ENCODE measurements around the gene GHRHR. TPM values are rescaled to one million over a fixed set of nuclear protein-coding genes. Genes with fewer than 3 reads are reported as not detected.

GHRHR gene
- total and polyA plus RNA-seq, 10 of the 15 experiments (the other 5 are each of a cell fraction or from before 2014, with no cell fraction given): not detected

DNA sequence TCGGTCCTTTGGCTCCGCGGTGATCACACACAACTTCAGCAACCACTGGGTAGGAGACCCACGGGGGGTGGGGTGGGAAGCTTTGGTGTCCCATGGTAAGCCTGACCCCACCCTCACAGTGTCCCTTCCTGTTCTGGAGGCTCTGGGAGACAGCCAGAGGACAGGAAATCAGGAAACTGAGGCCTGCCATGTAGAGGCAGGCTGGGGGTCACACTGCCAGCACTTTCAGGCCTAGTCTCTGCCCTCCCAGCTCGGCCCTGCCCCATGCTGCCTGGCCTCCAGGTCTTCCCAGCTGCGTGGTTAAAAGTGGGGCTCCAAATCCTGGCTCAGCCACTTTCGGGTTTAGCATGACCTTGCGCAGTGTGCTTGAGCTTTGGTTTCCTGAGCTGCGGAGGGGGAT is 41.2 kb upstream of the GHRHR start:
- no peaks in the 10 kb centered on the region for H4K20me1 ChIP-seq (ENCODE audit: control insufficient read depth, insufficient read depth)
- H3K9ac ChIP-seq (ENCODE audit: control insufficient read depth, insufficient read depth, low read length): no peak overlapping the region
- ChIA-PET RAD21 (ENCODE audit: unreplicated experiment) (no interaction called here), SMC1A (ENCODE audit: uncharacterized antibody, unreplicated experiment) (no interaction called here), POLR2A (no interaction called here), CTCF (interaction anchor here (2.0 kb wide), 1 partner anchor 16 kb away, joined by 7 read pairs; no protein-coding TSS in a partner anchor)
- DNase-seq (ENCODE audit: low read depth, low spot score) (no peak), FAIRE-seq (no peak), ATAC-seq (no peak)
- H3K4me2 ChIP-seq (ENCODE audit: control insufficient read depth, insufficient read depth): no peak overlapping the region
- H3K27ac ChIP-seq (ENCODE audit: control insufficient read depth, insufficient read depth): no peak overlapping the region
- no peak overlapping the region for H3K4me3 ChIP-seq
- WGBS (ENCODE audit: insufficient coverage, insufficient replicate concordance, low lambda C conversion rate, missing lambda C conversion rate): 58% methylated on average over 9 of the region's 9 CpGs
- no peaks in the 10 kb centered on the region for H3K79me2 ChIP-seq (ENCODE audit: control insufficient read depth, insufficient read depth, low read length)
- no peaks in the 10 kb centered on the region; the same call in 2 of the 3 replicates for H3K9me3 ChIP-seq (replicated peaks; ENCODE audit: control insufficient read depth, insufficient read depth, low read length)
- no TSS peak for BruUV-seq (replicated peaks)
- intact Hi-C loops (cut with micrococcal nuclease; ENCODE audit: unreplicated experiment): no loop called here
- no peak for TF ChIP-seq SMC3 (IDR thresholded peaks at IDR 0.05; ENCODE audit: borderline replicate concordance, low read length)
- no peaks in the 10 kb centered on the region; a peak in 1 of 4 replicates for H3K27me3 ChIP-seq (replicated peaks in 1 of 2; ENCODE audit: control insufficient read depth in 2 of 2, insufficient read depth in 2 of 2, low read length in 1 of 2)
- in situ Hi-C loops (cut with MboI): no loop called here
- no peak overlapping the region for H2AFZ ChIP-seq (ENCODE audit: control insufficient read depth, low read depth, low read length)
- H3K36me3 ChIP-seq (ENCODE audit: control insufficient read depth in 2 of 2, insufficient read depth in 2 of 2, low read length in 1 of 2): no peaks in the 10 kb centered on the region
- no peaks in the 10 kb centered on the region for H3K4me1 ChIP-seq (ENCODE audit: control insufficient read depth, insufficient read depth, low read length)

- in situ Hi-C loops (cut with MboI) (no loop called here), intact Hi-C loops (cut with micrococcal nuclease; ENCODE audit: unreplicated experiment) (no loop called here)
- ChIA-PET POLR2A (no interaction called here), SMC1A (ENCODE audit: uncharacterized antibody, unreplicated experiment) (no interaction called here), RAD21 (ENCODE audit: unreplicated experiment) (no interaction called here), CTCF (interaction anchor here (2.0 kb wide), 1 partner anchor 15 kb away, joined by 7 read pairs; no protein-coding TSS in a partner anchor)
- no peaks in the 10 kb centered on the region; the same call in 2 of the 3 replicates for H3K9me3 ChIP-seq (replicated peaks; ENCODE audit: control insufficient read depth, insufficient read depth, low read length)
- 54% methylated on average over 17 of the region's 19 CpGs for WGBS (ENCODE audit: insufficient coverage, insufficient replicate concordance, low lambda C conversion rate, missing lambda C conversion rate)
- H3K4me1 ChIP-seq (ENCODE audit: control insufficient read depth, insufficient read depth, low read length): no peaks in the 10 kb centered on the region
- no peak for DNase-seq (ENCODE audit: low read depth, low spot score)
- H3K9ac ChIP-seq (ENCODE audit: control insufficient read depth, insufficient read depth, low read length): no peak overlapping the region
- no TSS peak for BruUV-seq (replicated peaks)
- H3K4me3 ChIP-seq: no peak overlapping the region
- H4K20me1 ChIP-seq (ENCODE audit: control insufficient read depth, insufficient read depth): no peaks in the 10 kb centered on the region
- no peaks in the 10 kb centered on the region for H3K36me3 ChIP-seq (ENCODE audit: control insufficient read depth in 2 of 2, insufficient read depth in 2 of 2, low read length in 1 of 2)
- FAIRE-seq: no peak
- H2AFZ ChIP-seq (ENCODE audit: control insufficient read depth, low read depth, low read length): no peak overlapping the region
- no peak overlapping the region for H3K27ac ChIP-seq (ENCODE audit: control insufficient read depth, insufficient read depth)
- ATAC-seq: no peak
- H3K79me2 ChIP-seq (ENCODE audit: control insufficient read depth, insufficient read depth, low read length): no peaks in the 10 kb centered on the region
- no peak overlapping the region for H3K4me2 ChIP-seq (ENCODE audit: control insufficient read depth, insufficient read depth)
- H3K27me3 ChIP-seq (replicated peaks in 1 of 2; ENCODE audit: control insufficient read depth in 2 of 2, insufficient read depth in 2 of 2, low read length in 1 of 2): no peaks in the 10 kb centered on the region; a peak in 1 of 4 replicates
- no peak for TF ChIP-seq ETV6 (conservative IDR thresholded peaks at IDR 0.05 in 1 of 2, IDR thresholded peaks at IDR 0.05 in 1 of 2; ENCODE audit: borderline replicate concordance in 1 of 2, low read depth in 1 of 2)
- TF ChIP-seq TCF7 (IDR thresholded peaks at IDR 0.05; ENCODE audit: borderline replicate concordance): no peak
- no peak for TF ChIP-seq ELK1 (IDR thresholded peaks at IDR 0.05; ENCODE audit: low read depth, low read length)
- no peak for TF ChIP-seq EZH2 (IDR thresholded peaks at IDR 0.05; ENCODE audit: borderline replicate concordance, control insufficient read depth, low read depth, low read length)
- TF ChIP-seq ZNF217 (IDR thresholded peaks at IDR 0.05): no peak
- TF ChIP-seq, protein P1, sequence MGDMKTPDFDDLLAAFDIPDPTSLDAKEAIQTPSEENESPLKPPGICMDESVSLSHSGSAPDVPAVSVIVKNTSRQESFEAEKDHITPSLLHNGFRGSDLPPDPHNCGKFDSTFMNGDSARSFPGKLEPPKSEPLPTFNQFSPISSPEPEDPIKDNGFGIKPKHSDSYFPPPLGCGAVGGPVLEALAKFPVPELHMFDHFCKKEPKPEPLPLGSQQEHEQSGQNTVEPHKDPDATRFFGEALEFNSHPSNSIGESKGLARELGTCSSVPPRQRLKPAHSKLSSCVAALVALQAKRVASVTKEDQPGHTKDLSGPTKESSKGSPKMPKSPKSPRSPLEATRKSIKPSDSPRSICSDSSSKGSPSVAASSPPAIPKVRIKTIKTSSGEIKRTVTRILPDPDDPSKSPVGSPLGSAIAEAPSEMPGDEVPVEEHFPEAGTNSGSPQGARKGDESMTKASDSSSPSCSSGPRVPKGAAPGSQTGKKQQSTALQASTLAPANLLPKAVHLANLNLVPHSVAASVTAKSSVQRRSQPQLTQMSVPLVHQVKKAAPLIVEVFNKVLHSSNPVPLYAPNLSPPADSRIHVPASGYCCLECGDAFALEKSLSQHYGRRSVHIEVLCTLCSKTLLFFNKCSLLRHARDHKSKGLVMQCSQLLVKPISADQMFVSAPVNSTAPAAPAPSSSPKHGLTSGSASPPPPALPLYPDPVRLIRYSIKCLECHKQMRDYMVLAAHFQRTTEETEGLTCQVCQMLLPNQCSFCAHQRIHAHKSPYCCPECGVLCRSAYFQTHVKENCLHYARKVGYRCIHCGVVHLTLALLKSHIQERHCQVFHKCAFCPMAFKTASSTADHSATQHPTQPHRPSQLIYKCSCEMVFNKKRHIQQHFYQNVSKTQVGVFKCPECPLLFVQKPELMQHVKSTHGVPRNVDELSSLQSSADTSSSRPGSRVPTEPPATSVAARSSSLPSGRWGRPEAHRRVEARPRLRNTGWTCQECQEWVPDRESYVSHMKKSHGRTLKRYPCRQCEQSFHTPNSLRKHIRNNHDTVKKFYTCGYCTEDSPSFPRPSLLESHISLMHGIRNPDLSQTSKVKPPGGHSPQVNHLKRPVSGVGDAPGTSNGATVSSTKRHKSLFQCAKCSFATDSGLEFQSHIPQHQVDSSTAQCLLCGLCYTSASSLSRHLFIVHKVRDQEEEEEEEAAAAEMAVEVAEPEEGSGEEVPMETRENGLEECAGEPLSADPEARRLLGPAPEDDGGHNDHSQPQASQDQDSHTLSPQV (IDR thresholded peaks at IDR 0.05): no peak
- TF ChIP-seq SREBF1 (IDR thresholded peaks at IDR 0.05; ENCODE audit: low read length): no peak
- TF ChIP-seq, protein P2, sequence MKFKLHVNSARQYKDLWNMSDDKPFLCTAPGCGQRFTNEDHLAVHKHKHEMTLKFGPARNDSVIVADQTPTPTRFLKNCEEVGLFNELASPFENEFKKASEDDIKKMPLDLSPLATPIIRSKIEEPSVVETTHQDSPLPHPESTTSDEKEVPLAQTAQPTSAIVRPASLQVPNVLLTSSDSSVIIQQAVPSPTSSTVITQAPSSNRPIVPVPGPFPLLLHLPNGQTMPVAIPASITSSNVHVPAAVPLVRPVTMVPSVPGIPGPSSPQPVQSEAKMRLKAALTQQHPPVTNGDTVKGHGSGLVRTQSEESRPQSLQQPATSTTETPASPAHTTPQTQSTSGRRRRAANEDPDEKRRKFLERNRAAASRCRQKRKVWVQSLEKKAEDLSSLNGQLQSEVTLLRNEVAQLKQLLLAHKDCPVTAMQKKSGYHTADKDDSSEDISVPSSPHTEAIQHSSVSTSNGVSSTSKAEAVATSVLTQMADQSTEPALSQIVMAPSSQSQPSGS (IDR thresholded peaks at IDR 0.05; ENCODE audit: low read length): no peak
These were observed 40.6 kb upstream of the GHRHR start for GRCh38 chr7:30923009-30923773.

Data from GM12878 (cell line).